ENCODE measurements around the gene CFLAR.
A peak's percentile ranks its signal among the peaks of the same experiment; 100 is the strongest.

- TF ChIP-seq, protein P1, sequence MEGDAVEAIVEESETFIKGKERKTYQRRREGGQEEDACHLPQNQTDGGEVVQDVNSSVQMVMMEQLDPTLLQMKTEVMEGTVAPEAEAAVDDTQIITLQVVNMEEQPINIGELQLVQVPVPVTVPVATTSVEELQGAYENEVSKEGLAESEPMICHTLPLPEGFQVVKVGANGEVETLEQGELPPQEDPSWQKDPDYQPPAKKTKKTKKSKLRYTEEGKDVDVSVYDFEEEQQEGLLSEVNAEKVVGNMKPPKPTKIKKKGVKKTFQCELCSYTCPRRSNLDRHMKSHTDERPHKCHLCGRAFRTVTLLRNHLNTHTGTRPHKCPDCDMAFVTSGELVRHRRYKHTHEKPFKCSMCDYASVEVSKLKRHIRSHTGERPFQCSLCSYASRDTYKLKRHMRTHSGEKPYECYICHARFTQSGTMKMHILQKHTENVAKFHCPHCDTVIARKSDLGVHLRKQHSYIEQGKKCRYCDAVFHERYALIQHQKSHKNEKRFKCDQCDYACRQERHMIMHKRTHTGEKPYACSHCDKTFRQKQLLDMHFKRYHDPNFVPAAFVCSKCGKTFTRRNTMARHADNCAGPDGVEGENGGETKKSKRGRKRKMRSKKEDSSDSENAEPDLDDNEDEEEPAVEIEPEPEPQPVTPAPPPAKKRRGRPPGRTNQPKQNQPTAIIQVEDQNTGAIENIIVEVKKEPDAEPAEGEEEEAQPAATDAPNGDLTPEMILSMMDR (IDR thresholded peaks at IDR 0.05; ENCODE audit: insufficient read depth, low read depth, low read length), result peak; percentile 71
- no peak for TF ChIP-seq EZH2 (IDR thresholded peaks at IDR 0.05; ENCODE audit: insufficient read depth, low read length)
Measured at GRCh38 chr2:201158111-201158929, 42.4 kb downstream of the CFLAR start.

Data from astrocyte (in vitro differentiated cells and primary cell).